Hematopoietic multipotent progenitor cell treated with erythropoietin and hydrocortisone succinate and interleukin-3 and kit ligand, for 8 days (in vitro differentiated cells): ENCODE results near the gene MARK3.
A peak's percentile ranks its signal among the peaks of the same experiment; 100 is the strongest.

ENCODE experiments used
- DNase-seq: peaks from one replicate; pipeline ENCODE4 v3.0.0-alpha.2; 2015

MARK3 gene

GRCh38 chr14:103398427-103399195 lies 13.4 kb downstream of the MARK3 start:
- no peak for DNase-seq

- DNase-seq = no peak
These were observed 15.3 kb downstream of the MARK3 start for GRCh38 chr14:103400537-103400936.

GRCh38 chr14:103401223-103402214 lies 16.3 kb downstream of the MARK3 start:
- DNase-seq = no peak

- DNase-seq = no peak
These were observed 17.5 kb downstream of the MARK3 start for GRCh38 chr14:103402695-103403094.

- no peak for DNase-seq
These were observed 19.1 kb downstream of the MARK3 start for GRCh38 chr14:103404032-103404918.

- DNase-seq = peak; percentile 62
These were observed 19.7 kb downstream of the MARK3 start for GRCh38 chr14:103404920-103405319.

GRCh38 chr14:103408491-103409155 lies 23.4 kb downstream of the MARK3 start:
- peak; percentile 69 for DNase-seq

- no peak for DNase-seq
These were observed 31.7 kb downstream of the MARK3 start for GRCh38 chr14:103416916-103417315.

GRCh38 chr14:103418481-103418818 lies 33.2 kb downstream of the MARK3 start:
- no peak for DNase-seq

- peak; percentile 52 for DNase-seq
These were observed 36.3 kb downstream of the MARK3 start for GRCh38 chr14:103421556-103421955.

GRCh38 chr14:103423050-103423461 lies 37.8 kb downstream of the MARK3 start:
- DNase-seq = no peak

GRCh38 chr14:103427485-103428443 lies 42.5 kb downstream of the MARK3 start:
- peak; percentile 86 for DNase-seq

GRCh38 chr14:103428723-103429556 lies 43.7 kb downstream of the MARK3 start:
- DNase-seq = no peak

GRCh38 chr14:103430358-103430757 lies 45.1 kb downstream of the MARK3 start:
- DNase-seq = no peak

GRCh38 chr14:103432627-103433026 lies 47.4 kb downstream of the MARK3 start:
- no peak for DNase-seq

GRCh38 chr14:103433916-103434563 lies 48.8 kb downstream of the MARK3 start:
- DNase-seq = no peak

- no peak for DNase-seq
These were observed 49.7 kb downstream of the MARK3 start for GRCh38 chr14:103434868-103435442.

- DNase-seq = no peak
These were observed 51.3 kb downstream of the MARK3 start for GRCh38 chr14:103436533-103436932.

- DNase-seq = no peak
These were observed 57.1 kb downstream of the MARK3 start for GRCh38 chr14:103442288-103442687.
